Neuronal stem cell (in vitro differentiated cells): Measurements from ENCODE around the gene CPVL.

Experiments
- DNase-seq: peaks from one replicate; pipeline ENCODE4 v3.0.0-alpha.2; 2013; ENCODE audit warnings: low spot score
- H2AFZ ChIP-seq: one replicate; pipeline ENCODE4 v1.6.1; 2013; ENCODE audit warnings: mild to moderate bottlenecking, low read length, inconsistent platforms
- H2AK5ac ChIP-seq: 2 replicates; pipeline ENCODE4 v1.6.1; 2013; ENCODE audit warnings: low read depth, mild to moderate bottlenecking, inconsistent platforms, low read length, moderate library complexity, mixed read lengths
- H2BK120ac ChIP-seq: 2 replicates; pipeline ENCODE4 v1.6.1; 2013; ENCODE audit warnings: low read depth, mild to moderate bottlenecking, inconsistent platforms, low read length, moderate library complexity, mixed read lengths
- H2BK12ac ChIP-seq: one replicate; pipeline ENCODE4 v1.6.1; 2013; ENCODE audit warnings: low read length, inconsistent platforms
- H2BK15ac ChIP-seq: 2 replicates; pipeline ENCODE4 v1.6.1; 2013; ENCODE audit warnings: mild to moderate bottlenecking, low read length, inconsistent platforms, mixed read lengths
- H2BK5ac ChIP-seq: one replicate; pipeline ENCODE4 v1.6.1; 2013; ENCODE audit warnings: inconsistent platforms, mild to moderate bottlenecking, low read length, moderate library complexity
- H3K14ac ChIP-seq: one replicate; pipeline ENCODE4 v1.6.1; 2013; ENCODE audit warnings: low read length, inconsistent platforms
- H3K18ac ChIP-seq: 2 replicates; pipeline ENCODE4 v1.6.1; 2013; ENCODE audit warnings: low read length, inconsistent platforms
- H3K23ac ChIP-seq: 2 replicates; pipeline ENCODE4 v1.6.1; 2013; ENCODE audit warnings: low read depth, mild to moderate bottlenecking, mixed read lengths, low read length, inconsistent platforms; ENCODE audit not compliant: poor library complexity
- H3K27ac ChIP-seq: replicated peaks from 3 replicates; pipeline ENCODE4 v1.5.1; 2013; ENCODE audit warnings: low read length, inconsistent platforms
- H3K27me3 ChIP-seq, 3 experiments: 2 replicates each; pipeline ENCODE4 v1.6.1; 2013; ENCODE audit warnings: low read length in 3 of 3, mild to moderate bottlenecking in 2 of 3, inconsistent platforms in 1 of 3, low read depth in 1 of 3, mixed read lengths in 1 of 3, moderate library complexity in 1 of 3; ENCODE audit not compliant: control insufficient read depth in 3 of 3, insufficient read depth in 3 of 3
- H3K36me3 ChIP-seq, 2 donors: replicated peaks in 1 of 2; 2 replicates each; pipeline ENCODE4 v1.6.1; 2013; ENCODE audit warnings: low read length in 2 of 2; ENCODE audit not compliant: control insufficient read depth in 2 of 2, insufficient read depth in 2 of 2
- H3K4ac ChIP-seq: 2 replicates; pipeline ENCODE4 v1.6.1; 2013; ENCODE audit warnings: inconsistent platforms, mild to moderate bottlenecking, low read length, moderate library complexity
- H3K4me1 ChIP-seq, 2 donors: 1 replicate in 1 of 2; 2 replicates in 1 of 2; pipeline ENCODE4 v1.6.1; 2013; ENCODE audit warnings: low read length in 2 of 2, low read depth in 1 of 2; ENCODE audit not compliant: control insufficient read depth in 2 of 2, insufficient read depth in 1 of 2
- H3K4me2 ChIP-seq: one replicate; pipeline ENCODE4 v1.6.1; 2013; ENCODE audit warnings: mild to moderate bottlenecking, low read length, inconsistent platforms; ENCODE audit not compliant: insufficient read depth, poor library complexity, severe bottlenecking
- H3K4me3 ChIP-seq, 2 donors: 2 replicates each; pipeline ENCODE4 v1.5.1; 2013; ENCODE audit warnings: low read length in 2 of 2, mild to moderate bottlenecking in 2 of 2, inconsistent platforms in 1 of 2, moderate library complexity in 1 of 2
- H3K79me1 ChIP-seq: one replicate; pipeline ENCODE4 v1.6.1; 2013; ENCODE audit warnings: low read depth, mild to moderate bottlenecking, inconsistent platforms, low read length, moderate library complexity
- H3K9ac ChIP-seq: one replicate; pipeline ENCODE4 v1.6.1; 2013; ENCODE audit warnings: mild to moderate bottlenecking, low read depth, low read length, inconsistent platforms; ENCODE audit not compliant: poor library complexity
- H3K9me3 ChIP-seq, 2 donors: replicated peaks in 1 of 2; 2 replicates each; pipeline versions ENCODE3 to v1.6.1; 2013; ENCODE audit warnings: low read length in 2 of 2, mild to moderate bottlenecking in 2 of 2, inconsistent platforms in 1 of 2, low read depth in 1 of 2, mixed read lengths in 1 of 2, moderate library complexity in 1 of 2; ENCODE audit not compliant: control insufficient read depth in 2 of 2, insufficient read depth in 1 of 2
- H4K8ac ChIP-seq: one replicate; pipeline ENCODE4 v1.6.1; 2013; ENCODE audit warnings: low read depth, mild to moderate bottlenecking, inconsistent platforms, low read length, moderate library complexity
- H4K91ac ChIP-seq: one replicate; pipeline ENCODE4 v1.6.1; 2013; ENCODE audit warnings: low read length, low read depth, mild to moderate bottlenecking, inconsistent platforms; ENCODE audit not compliant: poor library complexity
- WGBS, 2 donors: extraction: QIAGEN DNeasy Blood & Tissue Kit; methylation state at CpG; one replicate each; pipeline ENCODE4 v1.1.7; 2013; ENCODE audit warnings: missing lambda C conversion rate in 2 of 2, mixed read lengths in 1 of 2; ENCODE audit not compliant: insufficient read length in 2 of 2, insufficient replicate concordance in 1 of 2; ENCODE audit errors: extremely low coverage in 2 of 2; 5-methylcytosine and 5-hydroxymethylcytosine counted together

Gene CPVL

GRCh38 chr7:29163854-29164253 is 17.5 kb upstream of the CPVL start:
- WGBS, 2 donors, result no CpG with 5 or more reads among the region's 3 CpGs
- no peak for DNase-seq

GRCh38 chr7:29162577-29162976 is 16.2 kb upstream of the CPVL start:
- Histone ChIP-seq H2AK5ac (no peak overlapping the region), H4K8ac (no peak overlapping the region), H3K18ac (no peak overlapping the region), H3K4me3 (no peak overlapping the region), H3K4me1 (no peaks in the 10 kb centered on the region), H3K27me3 (no peaks in the 10 kb centered on the region), H2BK15ac (no peak overlapping the region), H3K4ac (no peak overlapping the region), H3K4me2 (no peak overlapping the region), H3K36me3 (no peaks in the 10 kb centered on the region), H3K14ac (no peak overlapping the region), H2AFZ (no peak overlapping the region), H2BK5ac (no peak overlapping the region), H3K27ac (no peak overlapping the region), H4K91ac (no peak overlapping the region), H2BK12ac (no peak overlapping the region), H2BK120ac (no peak overlapping the region), H3K9me3 (no peaks in the 10 kb centered on the region), H3K9ac (no peak overlapping the region), H3K23ac (no peak overlapping the region), H3K79me1 (no peaks in the 10 kb centered on the region)
- WGBS, 2 donors, result no CpG with 5 or more reads among the region's 6 CpGs
- DNase-seq, result no peak

More at GRCh38 chr7:29163854-29164253, 17.5 kb upstream of the CPVL start:
- H2BK15ac ChIP-seq, result no peak overlapping the region
- no peak overlapping the region for H3K27ac ChIP-seq
- no peaks in the 10 kb centered on the region for H3K27me3 ChIP-seq
- H3K18ac ChIP-seq, result no peak overlapping the region
- no peak overlapping the region for H2AFZ ChIP-seq
- no peak overlapping the region for H2AK5ac ChIP-seq
- no peak overlapping the region for H3K23ac ChIP-seq
- H3K4me3 ChIP-seq, result no peak overlapping the region
- H2BK5ac ChIP-seq, result no peak overlapping the region
- H3K14ac ChIP-seq, result no peak overlapping the region
- H2BK12ac ChIP-seq, result no peak overlapping the region
- no peak overlapping the region for H2BK120ac ChIP-seq
- no peaks in the 10 kb centered on the region for H3K36me3 ChIP-seq
- H3K4me2 ChIP-seq, result no peak overlapping the region
- H4K8ac ChIP-seq, result no peak overlapping the region
- H3K9me3 ChIP-seq, result no peaks in the 10 kb centered on the region
- H3K4ac ChIP-seq, result no peak overlapping the region
- H4K91ac ChIP-seq, result no peak overlapping the region
- H3K79me1 ChIP-seq, result no peaks in the 10 kb centered on the region
- no peaks in the 10 kb centered on the region for H3K4me1 ChIP-seq
- H3K9ac ChIP-seq, result no peak overlapping the region

GRCh38 chr7:29161231-29161630 is 14.9 kb upstream of the CPVL start:
- Histone ChIP-seq H2BK120ac (no peak overlapping the region), H2BK5ac (no peak overlapping the region), H2BK12ac (no peak overlapping the region), H3K18ac (no peak overlapping the region), H3K23ac (no peak overlapping the region), H2AK5ac (no peak overlapping the region), H4K91ac (no peak overlapping the region), H3K27ac (no peak overlapping the region), H2BK15ac (no peak overlapping the region), H3K4me3 (no peak overlapping the region), H3K9me3 (no peaks in the 10 kb centered on the region), H3K4ac (no peak overlapping the region), H2AFZ (no peak overlapping the region), H4K8ac (no peak overlapping the region), H3K36me3 (no peaks in the 10 kb centered on the region), H3K27me3 (no peaks in the 10 kb centered on the region), H3K14ac (no peak overlapping the region), H3K4me1 (peaks cover 3 to 5% of the 10 kb centered on the region in 2 donors), H3K9ac (no peak overlapping the region), H3K4me2 (no peak overlapping the region), H3K79me1 (no peaks in the 10 kb centered on the region)
- no peak for DNase-seq
- no CpG with 5 or more reads among the region's 4 CpGs for WGBS, 2 donors

GRCh38 chr7:29160080-29160479 is 13.7 kb upstream of the CPVL start:
- no peak overlapping the region for H4K8ac ChIP-seq

More at GRCh38 chr7:29160080-29160479, 13.7 kb upstream of the CPVL start:
- Histone ChIP-seq H3K9ac (no peak overlapping the region), H2BK15ac (no peak overlapping the region), H3K27me3 (no peaks in the 10 kb centered on the region), H2AK5ac (no peak overlapping the region), H2BK5ac (no peak overlapping the region), H4K91ac (no peak overlapping the region), H3K23ac (no peak overlapping the region), H3K27ac (no peak overlapping the region), H3K18ac (no peak overlapping the region), H3K4me1 (peaks cover 3 to 5% of the 10 kb centered on the region in 2 donors), H3K4me2 (no peak overlapping the region), H2BK12ac (no peak overlapping the region), H3K9me3 (no peaks in the 10 kb centered on the region), H3K36me3 (no peaks in the 10 kb centered on the region), H2AFZ (no peak overlapping the region), H3K4ac (no peak overlapping the region), H3K4me3 (no peak overlapping the region), H3K79me1 (no peaks in the 10 kb centered on the region), H3K14ac (no peak overlapping the region), H2BK120ac (no peak overlapping the region)
- no peak for DNase-seq
- WGBS, 2 donors, result no CpG with 5 or more reads among the region's 2 CpGs
